Amniotic stem cell (primary cell): ENCODE measurements around the gene CLSTN1.
"Not testable (repeated sequence)": the region's sequence is repeated elsewhere in the genome, so short reads cannot be mapped to it uniquely, and the experiment has no call there.

Experiments
- DNase-seq: peaks from one replicate; lab custom pipeline; 2025; lab: John Stamatoyannopoulos, UW

CLSTN1 gene

DNA sequence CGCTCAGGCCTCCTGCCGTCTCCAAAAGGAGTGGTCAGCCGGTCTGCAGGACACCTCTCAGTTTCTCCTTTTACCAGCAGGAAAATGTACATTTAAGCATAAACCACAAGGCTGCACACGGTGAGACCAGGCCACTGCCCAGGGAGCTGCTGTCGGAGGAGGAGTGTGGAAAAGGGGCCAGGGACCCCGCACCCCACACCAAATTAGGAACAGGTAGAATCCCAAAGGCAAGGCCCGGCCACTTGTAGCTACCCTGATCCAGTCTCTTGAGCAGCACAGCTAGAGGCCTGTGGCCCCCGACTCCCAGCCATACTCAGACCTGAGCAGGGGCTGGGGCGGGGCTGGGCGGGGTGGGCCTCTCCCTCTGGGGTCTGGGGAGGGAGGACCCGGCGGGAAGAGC, 94.2 kb downstream of the CLSTN1 start:
- DNase-seq, result no peak

DNA sequence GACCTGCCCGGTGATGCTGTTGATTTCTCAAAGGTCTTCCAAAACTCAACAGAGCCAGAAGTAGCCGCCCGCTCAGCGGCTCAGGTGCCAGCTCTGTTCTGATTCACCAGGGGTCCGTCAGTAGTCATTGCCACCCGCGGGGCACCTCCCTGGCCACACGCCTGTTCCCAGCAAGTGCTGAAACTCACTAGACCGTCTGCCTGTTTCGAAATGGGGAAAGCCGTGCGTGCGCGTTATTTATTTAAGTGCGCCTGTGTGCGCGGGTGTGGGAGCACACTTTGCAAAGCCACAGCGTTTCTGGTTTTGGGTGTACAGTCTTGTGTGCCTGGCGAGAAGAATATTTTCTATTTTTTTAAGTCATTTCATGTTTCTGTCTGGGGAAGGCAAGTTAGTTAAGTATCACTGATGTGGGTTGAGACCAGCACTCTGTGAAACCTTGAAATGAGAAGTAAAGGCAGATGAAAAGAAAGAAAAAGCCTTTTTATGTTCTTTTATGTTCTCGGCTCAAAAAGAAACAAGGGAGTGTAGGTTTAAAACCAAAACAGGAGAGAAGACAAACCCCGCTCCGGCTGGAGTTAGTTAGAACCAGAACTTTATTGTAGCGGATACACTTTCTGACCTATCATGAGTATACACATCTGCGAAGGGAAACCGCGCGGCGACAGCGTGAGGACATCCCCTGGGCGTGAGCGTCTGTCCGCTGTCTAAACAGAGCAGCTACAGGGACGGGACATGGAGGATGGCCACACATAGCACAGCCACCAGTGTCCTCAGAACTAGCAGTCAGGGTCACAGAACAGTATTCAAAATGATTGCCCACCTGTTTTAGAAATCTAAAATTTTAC, 95.1 kb downstream of the CLSTN1 start:
- DNase-seq, result no peak

DNA sequence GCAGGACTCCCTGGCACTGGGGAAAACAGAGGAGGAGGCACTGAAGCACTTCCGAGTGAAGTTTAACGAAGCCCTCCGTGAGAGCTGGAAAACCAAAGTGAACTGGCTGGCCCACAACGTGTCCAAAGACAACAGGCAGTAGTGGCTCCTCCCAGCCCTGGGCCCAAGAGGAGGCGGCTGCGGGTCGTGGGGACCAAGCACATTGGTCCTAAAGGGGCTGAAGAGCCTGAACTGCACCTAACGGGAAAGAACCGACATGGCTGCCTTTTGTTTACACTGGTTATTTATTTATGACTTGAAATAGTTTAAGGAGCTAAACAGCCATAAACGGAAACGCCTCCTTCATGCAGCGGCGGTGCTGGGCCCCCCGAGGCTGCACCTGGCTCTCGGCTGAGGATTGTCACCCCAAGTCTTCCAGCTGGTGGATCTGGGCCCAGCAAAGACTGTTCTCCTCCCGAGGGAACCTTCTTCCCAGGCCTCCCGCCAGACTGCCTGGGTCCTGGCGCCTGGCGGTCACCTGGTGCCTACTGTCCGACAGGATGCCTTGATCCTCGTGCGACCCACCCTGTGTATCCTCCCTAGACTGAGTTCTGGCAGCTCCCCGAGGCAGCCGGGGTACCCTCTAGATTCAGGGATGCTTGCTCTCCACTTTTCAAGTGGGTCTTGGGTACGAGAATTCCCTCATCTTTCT, 96.7 kb downstream of the CLSTN1 start:
- DNase-seq, result no peak

DNA sequence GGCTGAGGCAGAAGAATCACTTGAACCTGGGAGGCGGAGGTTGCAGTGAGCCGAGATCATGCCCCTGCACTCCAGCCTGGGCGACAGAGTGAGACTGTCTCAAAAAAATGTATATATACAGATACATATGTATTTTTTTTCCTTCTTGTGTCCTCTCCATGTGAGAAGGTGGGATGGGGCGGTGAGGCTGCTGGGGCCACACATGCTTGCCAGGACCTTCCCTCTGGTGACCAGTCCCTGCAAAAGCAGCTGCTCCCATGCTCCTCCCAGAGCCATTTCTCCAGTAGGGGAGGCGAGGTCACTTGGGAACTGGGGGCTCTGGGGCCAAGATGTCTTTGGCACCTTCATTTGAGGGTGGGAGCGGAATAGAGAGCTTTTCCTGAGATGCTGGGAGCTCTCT, 97.4 kb downstream of the CLSTN1 start:
- DNase-seq, result no peak

DNA sequence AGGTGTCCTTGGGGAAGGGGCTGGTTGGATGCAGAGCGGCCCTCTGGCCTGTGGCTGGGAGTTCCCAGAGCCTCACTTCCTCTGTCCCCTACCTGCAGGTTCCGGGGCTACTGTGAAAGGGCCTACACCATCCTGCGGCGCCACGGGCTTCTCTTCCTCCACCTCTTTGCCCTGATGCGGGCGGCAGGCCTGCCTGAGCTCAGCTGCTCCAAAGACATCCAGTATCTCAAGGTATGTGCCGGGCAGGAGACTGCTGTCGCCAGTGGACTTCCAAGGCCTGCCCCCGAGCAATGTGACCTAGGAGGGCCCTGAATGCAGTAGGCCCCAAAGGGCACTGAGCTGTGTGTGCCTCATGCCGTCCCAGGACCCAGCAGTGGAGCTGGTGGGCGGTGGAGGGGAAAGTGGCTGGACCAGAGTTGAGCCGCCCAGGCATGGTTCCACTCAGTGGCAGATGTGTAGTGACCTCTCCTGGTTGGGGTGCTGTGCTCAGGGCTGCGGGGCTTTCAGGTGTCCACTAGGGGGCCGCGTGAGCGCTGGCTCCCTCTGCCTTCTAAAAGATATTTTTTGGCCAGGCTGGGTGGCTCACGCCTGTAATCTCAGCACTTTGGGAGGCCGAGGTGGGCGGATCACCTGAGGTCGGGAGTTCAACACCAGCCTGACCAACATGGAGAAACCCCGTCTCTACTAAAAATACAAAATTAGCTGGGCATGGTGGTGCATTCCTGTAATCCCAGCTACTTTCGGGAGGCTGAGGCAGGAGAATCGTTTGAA, 98.9 kb downstream of the CLSTN1 start:
- DNase-seq, result no peak

DNA sequence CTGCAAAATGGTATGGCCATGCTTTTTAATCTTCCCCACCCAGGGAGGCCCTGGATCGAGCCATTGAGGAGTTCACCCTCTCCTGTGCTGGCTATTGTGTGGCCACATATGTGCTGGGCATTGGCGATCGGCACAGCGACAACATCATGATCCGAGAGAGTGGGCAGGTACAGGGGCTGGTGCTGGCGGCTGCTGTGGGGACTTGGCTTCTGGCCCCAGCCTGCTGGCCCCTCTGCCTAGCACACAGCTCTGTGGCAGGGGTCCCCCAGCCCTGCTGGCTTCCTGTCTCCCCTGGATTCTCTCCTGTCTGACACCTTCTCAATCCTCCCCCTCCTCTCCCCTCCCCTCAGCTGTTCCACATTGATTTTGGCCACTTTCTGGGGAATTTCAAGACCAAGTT, 99.8 kb downstream of the CLSTN1 start:
- no peak for DNase-seq

DNA sequence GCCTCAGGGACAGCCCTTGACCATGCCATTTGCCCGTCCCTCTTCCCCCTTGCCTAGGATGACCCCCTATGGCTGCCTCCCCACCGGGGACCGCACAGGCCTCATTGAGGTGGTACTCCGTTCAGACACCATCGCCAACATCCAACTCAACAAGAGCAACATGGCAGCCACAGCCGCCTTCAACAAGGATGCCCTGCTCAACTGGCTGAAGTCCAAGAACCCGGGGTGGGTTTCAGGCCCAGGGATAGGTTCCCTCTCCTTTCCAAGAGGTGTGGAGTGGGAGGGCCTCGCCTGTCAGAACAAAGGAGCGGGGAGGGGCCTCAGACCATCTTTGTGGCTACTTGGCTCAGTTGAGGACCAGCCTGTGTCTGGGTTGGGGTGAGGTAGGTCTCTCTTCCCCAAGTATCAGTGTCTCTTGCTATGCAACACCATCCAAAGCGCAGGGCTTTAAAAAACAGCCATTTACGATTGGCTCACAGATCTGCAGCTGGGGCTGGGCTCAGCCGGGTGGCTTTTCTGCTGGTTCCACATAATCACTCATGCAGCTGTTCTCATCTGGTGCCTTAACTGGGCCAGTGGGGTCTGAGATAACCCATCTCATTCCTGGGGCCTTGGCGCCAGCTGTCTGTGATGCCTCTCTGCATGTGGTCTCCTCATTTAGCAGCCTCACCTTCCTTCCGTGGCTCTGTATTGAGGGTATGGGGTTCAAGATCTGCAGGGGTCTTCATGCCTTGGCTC, 100.5 kb downstream of the CLSTN1 start:
- no peak for DNase-seq

DNA sequence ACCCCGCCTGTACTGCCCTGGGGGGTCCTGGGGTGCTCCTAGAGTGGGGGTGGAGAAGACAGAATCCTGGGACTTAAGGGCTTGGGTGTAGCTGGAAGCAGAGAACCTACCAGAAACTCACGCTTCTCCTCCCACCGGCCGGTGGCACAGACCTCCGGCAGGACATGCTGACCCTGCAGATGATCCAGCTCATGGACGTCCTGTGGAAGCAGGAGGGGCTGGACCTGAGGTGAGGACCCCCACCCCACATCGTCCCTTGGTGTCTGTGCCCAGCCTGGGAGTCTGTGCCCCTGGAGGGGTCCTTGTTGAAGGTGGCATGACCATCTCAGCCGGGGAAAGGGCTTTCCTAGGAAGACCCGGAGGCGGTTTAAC, 101.4 kb downstream of the CLSTN1 start:
- no peak for DNase-seq

DNA sequence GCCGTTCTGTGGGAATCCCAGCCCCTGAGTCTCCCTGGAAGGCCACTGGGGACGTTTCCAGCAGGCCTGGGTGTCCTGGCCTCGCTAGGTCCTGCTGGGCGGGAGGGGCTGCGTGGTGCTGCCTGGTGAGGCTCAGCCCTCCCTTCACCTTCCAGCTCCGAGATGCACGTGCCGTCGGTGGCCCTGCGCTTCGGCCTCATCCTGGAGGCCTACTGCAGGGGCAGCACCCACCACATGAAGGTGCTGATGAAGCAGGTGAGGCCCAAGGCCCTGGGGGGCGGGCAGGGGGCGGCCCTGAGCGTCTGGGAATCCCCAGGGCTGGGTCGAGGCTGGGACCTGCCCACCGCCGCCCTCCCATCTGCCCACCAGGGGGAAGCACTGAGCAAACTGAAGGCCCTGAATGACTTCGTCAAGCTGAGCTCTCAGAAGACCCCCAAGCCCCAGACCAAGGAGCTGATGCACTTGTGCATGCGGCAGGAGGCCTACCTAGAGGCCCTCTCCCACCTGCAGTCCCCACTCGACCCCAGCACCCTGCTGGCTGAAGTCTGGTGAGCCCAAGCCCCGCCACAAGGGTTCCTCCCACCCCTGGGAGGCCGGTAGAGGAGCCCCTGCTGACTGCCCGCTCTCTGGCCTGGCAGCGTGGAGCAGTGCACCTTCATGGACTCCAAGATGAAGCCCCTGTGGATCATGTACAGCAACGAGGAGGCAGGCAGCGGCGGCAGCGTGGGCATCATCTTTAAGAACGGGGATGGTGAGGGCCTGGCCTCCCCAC, 102.0 kb downstream of the CLSTN1 start:
- DNase-seq, result no peak

DNA sequence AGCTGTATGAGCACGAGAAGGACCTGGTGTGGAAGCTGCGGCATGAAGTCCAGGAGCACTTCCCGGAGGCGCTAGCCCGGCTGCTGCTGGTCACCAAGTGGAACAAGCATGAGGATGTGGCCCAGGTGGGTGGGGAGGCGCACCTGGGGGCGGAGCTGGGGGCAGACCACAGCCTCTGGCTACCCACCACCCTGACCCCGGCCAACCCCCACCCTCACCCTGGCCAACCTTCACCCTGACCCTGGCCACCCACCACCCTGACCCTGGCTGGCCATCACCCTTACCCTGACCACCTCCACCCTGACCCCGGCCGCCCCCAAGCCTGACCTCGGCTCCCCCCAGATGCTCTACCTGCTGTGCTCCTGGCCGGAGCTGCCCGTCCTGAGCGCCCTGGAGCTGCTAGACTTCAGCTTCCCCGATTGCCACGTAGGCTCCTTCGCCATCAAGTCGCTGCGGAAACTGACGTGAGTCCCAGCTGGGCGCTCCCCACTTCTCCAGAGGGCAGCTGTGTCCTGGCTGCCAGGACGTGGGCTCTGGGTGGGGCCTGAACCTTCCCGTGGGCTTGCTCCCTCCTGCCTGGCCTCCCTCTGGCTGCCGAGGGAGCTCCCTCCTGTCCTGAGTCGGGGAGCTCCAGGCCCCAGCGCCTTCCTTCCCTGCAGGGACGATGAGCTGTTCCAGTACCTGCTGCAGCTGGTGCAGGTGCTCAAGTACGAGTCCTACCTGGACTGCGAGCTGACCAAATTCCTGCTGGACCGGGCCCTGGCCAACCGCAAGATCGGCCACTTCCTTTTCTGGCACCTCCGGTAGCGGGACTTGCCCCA, 102.8 kb downstream of the CLSTN1 start:
- DNase-seq, result no peak

DNA sequence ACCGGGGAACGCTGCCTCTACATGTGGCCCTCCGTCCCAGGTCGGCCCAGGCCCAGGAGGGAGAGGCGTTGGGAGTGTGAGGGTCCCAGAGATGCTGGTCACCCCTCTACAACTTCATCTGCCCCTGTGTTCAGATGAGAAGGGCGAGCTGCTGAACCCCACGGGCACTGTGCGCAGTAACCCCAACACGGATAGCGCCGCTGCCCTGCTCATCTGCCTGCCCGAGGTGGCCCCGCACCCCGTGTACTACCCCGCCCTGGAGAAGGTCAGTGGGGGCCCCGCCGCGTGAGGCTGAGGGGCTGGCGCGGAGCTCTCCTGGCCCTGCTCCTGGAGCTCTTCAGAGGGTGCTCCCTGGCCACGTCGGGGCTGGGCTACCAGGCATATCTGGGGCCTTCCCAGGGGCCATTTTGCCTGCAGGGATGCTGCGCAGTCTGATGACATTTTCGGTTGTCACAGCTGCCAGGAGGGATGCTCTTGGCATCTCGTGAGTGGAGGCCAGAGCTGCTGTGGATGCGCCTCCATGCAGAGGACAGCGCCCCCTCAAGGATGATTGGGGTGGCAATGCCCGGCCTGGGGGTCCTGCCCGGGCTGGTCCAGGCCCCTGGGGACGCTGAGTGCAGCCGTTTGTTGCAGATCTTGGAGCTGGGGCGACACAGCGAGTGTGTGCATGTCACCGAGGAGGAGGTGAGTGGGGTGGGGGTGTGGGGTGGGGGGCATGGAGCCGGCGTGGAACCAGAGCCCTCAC, 103.6 kb downstream of the CLSTN1 start:
- DNase-seq, result no peak

DNA sequence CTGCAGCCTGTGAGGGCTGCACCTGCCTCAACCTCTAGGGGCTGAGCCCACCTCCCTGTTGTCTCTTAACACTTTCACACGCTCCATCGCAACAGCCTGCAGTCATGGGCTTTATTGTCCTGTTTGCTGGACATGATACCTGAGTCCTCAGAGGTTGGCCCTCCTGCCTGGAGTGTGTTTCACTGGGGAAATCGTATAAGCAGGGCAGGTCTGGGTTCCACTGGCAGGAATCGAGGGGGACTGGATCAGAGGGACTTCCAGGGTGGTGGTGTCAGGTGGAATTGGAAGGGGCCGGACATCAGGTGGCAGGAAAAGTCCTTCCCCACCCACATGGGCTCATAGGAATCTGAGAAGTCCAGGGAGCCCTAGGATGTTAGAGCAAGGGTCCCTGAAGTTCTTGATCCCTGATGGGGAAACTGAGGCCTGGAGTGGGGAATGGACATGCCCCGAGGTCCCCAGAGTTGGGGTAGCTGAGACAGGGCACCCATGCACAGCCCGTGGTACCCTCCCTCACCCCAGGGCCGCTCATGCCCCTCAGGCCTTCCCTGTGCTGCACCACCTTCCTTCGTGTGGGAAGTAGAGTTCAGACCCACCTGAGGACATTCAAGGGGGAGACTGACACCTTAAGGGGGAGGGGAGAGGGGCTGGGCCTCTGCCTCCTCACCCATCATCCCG, 105.6 kb downstream of the CLSTN1 start:
- no peak for DNase-seq

DNA sequence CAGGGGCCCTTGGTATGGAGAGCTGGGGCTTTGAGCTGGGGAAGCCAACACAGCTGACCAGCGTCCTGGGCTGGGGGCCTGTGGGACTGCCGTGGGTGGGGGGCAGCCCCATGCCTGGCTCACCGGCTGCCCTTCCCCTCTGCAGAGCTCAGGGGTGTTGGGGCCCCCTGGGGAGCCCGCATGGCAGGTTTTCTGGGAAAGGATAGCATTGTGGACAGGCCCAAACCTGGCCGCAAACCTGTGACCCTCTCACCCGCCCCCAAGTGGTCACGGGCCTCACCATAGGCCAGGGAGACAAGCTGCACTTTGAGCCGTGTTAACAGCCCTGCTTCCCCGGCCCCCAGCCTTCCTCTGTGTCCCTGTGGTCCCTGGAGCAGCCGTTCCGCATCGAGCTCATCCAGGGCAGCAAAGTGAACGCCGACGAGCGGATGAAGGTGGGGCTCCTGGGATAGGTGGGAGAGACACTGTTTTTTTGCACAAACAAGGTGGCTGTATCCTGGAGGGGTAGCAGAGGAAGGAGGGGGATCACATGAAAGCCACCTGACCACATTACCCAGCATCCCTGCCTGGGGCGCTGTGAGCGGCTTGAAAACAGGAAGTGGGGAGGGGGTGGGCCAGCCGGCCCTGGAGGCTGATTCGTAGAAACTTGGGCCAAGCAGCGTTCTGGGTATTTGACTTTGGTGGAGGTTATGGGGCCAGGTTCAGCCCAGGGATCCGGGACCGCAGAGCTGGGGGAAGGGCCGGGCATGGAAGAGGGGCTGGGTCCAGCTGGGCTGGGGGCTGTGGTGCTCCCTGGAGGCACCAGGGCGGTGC, 106.4 kb downstream of the CLSTN1 start:
- DNase-seq, result no peak

DNA sequence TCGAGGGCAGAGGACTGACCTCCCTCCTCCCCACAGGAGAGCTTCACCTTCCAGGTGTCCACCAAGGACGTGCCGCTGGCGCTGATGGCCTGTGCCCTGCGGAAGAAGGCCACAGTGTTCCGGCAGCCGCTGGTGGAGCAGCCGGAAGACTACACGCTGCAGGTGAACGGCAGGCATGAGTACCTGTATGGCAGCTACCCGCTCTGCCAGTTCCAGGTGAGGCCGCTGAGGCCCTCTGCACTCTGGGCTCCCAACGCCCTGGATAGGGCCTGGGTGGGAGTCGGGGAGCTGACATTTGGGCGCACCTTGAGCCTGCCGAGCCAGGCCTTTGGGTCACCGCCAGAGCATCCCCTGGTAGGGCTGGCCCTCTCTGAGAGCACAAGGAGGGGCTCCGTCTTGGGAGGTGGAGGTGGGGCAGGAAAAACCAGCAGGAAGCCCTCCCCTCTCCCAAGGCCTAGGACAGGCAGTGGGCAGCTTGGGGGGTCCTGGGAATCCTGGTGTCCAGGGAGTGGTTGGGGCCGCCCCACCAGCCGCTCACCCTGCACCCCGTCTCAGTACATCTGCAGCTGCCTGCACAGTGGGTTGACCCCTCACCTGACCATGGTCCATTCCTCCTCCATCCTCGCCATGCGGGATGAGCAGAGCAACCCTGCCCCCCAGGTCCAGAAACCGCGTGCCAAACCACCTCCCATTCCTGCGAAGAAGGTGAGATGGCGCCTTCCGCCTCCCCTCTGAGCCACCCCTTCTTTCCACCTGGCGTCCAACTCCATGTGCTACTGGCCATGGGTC, 107.2 kb downstream of the CLSTN1 start:
- DNase-seq, result no peak

DNA sequence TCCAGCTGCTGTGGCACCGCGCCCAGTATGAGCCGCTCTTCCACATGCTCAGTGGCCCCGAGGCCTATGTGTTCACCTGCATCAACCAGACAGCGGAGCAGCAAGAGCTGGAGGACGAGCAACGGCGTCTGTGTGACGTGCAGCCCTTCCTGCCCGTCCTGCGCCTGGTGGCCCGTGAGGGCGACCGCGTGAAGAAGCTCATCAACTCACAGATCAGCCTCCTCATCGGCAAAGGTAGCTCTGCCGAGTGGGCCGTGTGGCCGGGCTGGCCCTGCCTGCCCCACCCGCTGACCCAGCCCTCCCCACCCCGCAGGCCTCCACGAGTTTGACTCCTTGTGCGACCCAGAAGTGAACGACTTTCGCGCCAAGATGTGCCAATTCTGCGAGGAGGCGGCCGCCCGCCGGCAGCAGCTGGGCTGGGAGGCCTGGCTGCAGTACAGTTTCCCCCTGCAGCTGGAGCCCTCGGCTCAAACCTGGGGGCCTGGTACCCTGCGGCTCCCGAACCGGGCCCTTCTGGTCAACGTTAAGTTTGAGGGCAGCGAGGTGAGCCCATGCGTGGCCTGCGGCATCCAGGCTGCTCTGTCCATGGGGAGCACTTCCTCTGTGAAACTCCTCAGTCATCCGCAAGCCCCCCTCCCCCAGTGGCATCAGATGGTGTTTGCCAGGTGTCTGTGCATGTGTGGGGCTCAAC, 108.1 kb downstream of the CLSTN1 start:
- DNase-seq, result no peak

DNA sequence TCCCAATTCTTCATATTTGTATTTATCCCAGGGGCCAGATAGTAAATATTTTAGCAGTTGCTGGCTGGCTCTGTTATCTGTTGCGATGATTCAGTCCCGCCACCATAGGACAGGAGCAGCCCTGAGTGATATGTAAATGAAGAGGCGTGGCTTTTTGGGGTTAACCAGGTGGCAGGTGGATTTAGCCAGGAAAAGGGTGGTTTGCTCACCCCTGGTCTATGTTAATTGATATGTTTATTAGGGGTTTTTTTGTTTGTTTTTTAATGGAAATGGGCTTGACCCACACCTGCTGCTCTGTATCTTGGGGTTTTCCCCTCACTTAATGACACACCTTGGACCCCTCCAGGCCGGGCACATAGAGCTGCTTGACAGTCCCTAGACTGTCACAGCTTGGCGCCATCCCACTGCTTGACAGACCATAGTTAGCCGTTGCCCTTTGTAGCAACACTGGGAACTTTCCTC, 109.5 kb downstream of the CLSTN1 start:
- no peak for DNase-seq

DNA sequence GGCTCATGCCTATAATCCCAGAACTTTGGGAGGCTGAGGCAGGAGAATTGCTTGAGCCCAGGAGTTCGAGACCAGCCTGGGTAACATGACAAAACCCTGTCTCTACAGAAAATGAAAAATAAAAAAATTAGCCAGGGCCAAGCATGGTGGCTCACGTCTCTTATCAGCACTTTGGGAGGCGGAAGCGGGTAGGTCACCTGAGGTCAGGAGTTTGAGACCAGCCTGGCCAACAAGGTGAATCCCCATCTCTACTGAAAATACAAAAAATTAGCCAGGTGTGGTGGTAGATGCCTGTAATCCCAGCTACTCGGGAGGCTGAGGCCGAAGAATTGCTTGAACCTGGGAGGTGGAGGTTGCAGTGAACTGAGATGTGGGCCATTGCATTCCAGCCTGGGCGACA, 111.0 kb downstream of the CLSTN1 start:
- DNase-seq, result not testable (repeated sequence)
